ENCODE measurements around the gene ACTG2.

Gene ACTG2

DNA sequence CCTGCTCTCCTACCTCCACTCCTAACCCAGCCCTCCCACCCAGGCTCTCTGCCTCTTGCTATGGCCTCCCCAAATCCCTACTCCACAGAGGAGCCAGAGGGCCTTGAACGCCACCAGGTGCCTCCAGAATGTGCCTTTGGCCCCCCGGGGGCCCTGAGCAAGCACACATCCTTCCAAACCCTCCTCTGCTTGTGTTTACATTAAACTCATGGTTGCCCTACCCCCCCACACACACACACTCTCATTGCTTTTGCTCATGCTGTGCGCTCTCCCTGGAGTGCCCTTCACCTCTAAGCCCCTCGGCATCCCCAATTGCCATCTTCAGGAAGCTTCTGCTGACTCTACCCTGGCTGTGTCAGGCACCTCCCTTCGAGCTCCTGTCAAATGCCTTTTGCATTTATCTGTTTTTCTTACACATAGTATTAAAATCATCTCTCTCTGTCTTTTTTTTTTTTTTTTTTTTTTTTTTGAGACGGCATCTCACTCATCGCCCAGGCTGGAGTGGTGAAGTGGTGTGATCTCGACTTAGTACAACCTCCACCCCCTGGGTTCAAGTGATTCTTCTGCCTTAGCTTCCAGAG is 75.6 kb downstream of the ACTG2 start:
- DNase-seq: no peak

DNA sequence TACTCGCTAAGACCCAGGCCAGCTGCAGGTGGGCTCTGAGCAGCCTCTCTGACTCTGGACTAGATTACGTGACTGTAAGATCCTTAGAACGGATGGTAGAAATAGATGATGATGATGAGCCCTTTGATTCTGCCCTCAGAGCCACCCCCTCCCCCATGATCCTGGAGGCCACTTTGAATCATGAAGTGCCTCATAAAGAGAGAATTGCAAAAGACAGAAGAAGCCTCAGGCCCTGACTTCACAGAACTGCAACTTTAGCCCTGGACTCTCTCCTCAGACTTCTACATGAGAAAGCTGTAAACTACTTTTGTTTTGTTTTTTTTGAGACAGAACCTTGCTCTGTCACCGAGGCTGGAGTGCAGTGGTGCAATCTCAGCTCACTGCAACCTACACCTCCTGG is 76.5 kb downstream of the ACTG2 start:
- DNase-seq: no peak
